ENCODE measurements around the gene CTAGE4. TPM values are rescaled to one million over a fixed set of nuclear protein-coding genes. Genes with fewer than 3 reads are reported as not detected.
"Not testable (repeated sequence)": the region's sequence is repeated elsewhere in the genome, so short reads cannot be mapped to it uniquely, and the experiment has no call there.

Gene CTAGE4
- total RNA-seq, 1 donor from 2014 or later = 0.75 TPM

DNA sequence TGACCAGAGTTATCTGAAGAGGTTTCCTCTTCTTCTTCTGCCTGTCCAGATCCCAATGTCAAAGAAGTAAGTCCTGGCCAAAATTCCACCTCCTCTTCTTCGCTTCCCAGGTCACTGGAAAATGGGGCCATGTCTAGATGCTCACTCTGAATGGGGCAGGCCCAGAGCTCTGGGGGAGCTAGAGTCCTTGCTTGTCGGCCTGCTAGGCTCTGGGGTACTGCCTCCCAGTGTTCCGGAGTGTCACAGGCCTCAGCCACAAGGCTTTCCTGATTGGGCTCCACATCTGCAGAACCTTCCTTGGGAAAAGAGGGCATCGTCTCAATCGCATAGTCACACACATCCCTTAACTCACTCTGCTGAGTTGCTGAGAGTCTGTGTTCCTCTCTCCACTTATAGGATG lies 4.6 kb downstream of the CTAGE4 start:
- H3K4me3 Mint-ChIP-seq; DNase-seq (ENCODE audit: low spot score); H3K4me1 Mint-ChIP-seq (ENCODE audit: low read depth); H3K36me3 Mint-ChIP-seq (ENCODE audit: low read depth); H3K9me3 Mint-ChIP-seq; intact Hi-C loops (cut with micrococcal nuclease); H3K27me3 Mint-ChIP-seq (ENCODE audit: insufficient read depth); H3K27ac Mint-ChIP-seq: not testable (repeated sequence)

GRCh38 chr7:144188578-144189171 lies 5.4 kb downstream of the CTAGE4 start:
- H3K9me3 Mint-ChIP-seq; intact Hi-C loops (cut with micrococcal nuclease): not testable (repeated sequence)

GRCh38 chr7:144193782-144194181 lies 10.5 kb downstream of the CTAGE4 start:
- H3K9me3 Mint-ChIP-seq; H3K27ac Mint-ChIP-seq; H3K36me3 Mint-ChIP-seq (ENCODE audit: low read depth); DNase-seq (ENCODE audit: low spot score); H3K4me3 Mint-ChIP-seq; H3K27me3 Mint-ChIP-seq (ENCODE audit: insufficient read depth); intact Hi-C loops (cut with micrococcal nuclease); H3K4me1 Mint-ChIP-seq (ENCODE audit: low read depth): not testable (repeated sequence)

More at GRCh38 chr7:144188578-144189171, 5.4 kb downstream of the CTAGE4 start:
- not testable (repeated sequence) for H3K36me3 Mint-ChIP-seq (ENCODE audit: low read depth); H3K4me3 Mint-ChIP-seq; DNase-seq (ENCODE audit: low spot score); H3K27ac Mint-ChIP-seq; H3K4me1 Mint-ChIP-seq (ENCODE audit: low read depth); H3K27me3 Mint-ChIP-seq (ENCODE audit: insufficient read depth)

GRCh38 chr7:144194453-144194852 lies 11.2 kb downstream of the CTAGE4 start:
- H3K4me1 Mint-ChIP-seq (ENCODE audit: low read depth); H3K4me3 Mint-ChIP-seq; H3K27me3 Mint-ChIP-seq (ENCODE audit: insufficient read depth); H3K36me3 Mint-ChIP-seq (ENCODE audit: low read depth); H3K27ac Mint-ChIP-seq; intact Hi-C loops (cut with micrococcal nuclease); H3K9me3 Mint-ChIP-seq; DNase-seq (ENCODE audit: low spot score): not testable (repeated sequence)

DNA sequence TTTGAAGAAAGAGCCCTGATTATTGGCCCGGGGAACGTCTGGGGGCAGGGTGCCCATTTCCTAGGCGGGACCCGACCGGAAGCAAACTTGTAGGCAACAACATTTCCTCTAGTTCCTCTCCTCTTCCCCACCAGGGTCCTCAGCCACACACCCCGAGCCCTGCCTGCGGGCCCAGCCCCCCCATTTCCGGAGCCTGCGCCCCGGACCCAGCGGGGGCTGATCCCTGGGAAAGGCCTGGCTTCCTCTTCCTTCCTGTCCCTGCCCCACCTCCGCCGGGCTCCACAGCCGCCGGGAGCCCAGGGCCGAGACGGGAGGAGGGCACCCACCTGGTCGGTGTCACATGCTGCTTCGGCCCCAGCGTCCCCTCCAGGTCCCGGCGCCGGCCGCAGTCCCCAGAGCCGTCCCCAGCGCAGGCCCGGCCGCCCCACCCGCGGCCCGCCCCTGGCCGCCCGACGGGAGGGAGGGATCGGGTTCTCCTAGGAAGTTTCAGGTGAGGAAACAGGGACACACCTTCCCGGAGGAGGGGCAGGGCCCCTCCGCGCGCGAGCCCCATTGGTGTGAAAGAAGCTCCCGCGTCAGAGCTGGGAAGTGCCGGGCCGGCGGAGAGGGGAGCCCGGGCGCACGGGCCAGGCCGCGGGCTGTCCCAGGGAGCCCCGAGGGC lies 12.1 kb downstream of the CTAGE4 start, which contains the start of gene ARHGEF35:
Gene ARHGEF35 (minus strand): TSS at position 622 of the 661 bp plus-strand sequence. CDS start 7,450 bp downstream, outside the sequence.
- H3K27me3 Mint-ChIP-seq (ENCODE audit: insufficient read depth); DNase-seq (ENCODE audit: low spot score); H3K27ac Mint-ChIP-seq; H3K9me3 Mint-ChIP-seq; intact Hi-C loops (cut with micrococcal nuclease); H3K4me1 Mint-ChIP-seq (ENCODE audit: low read depth); H3K36me3 Mint-ChIP-seq (ENCODE audit: low read depth): not testable (repeated sequence)
- H3K4me3 Mint-ChIP-seq = peak within 1 kb of the TSS; percentile 73

GRCh38 chr7:144198934-144199333 lies 15.7 kb downstream of the CTAGE4 start:
- H3K4me3 Mint-ChIP-seq; H3K9me3 Mint-ChIP-seq; H3K4me1 Mint-ChIP-seq (ENCODE audit: low read depth); H3K36me3 Mint-ChIP-seq (ENCODE audit: low read depth); H3K27ac Mint-ChIP-seq; intact Hi-C loops (cut with micrococcal nuclease); H3K27me3 Mint-ChIP-seq (ENCODE audit: insufficient read depth); DNase-seq (ENCODE audit: low spot score): not testable (repeated sequence)

GRCh38 chr7:144201978-144202377 lies 18.7 kb downstream of the CTAGE4 start:
- H3K9me3 Mint-ChIP-seq; H3K36me3 Mint-ChIP-seq (ENCODE audit: low read depth); H3K4me3 Mint-ChIP-seq; H3K4me1 Mint-ChIP-seq (ENCODE audit: low read depth); H3K27ac Mint-ChIP-seq; intact Hi-C loops (cut with micrococcal nuclease); DNase-seq (ENCODE audit: low spot score); H3K27me3 Mint-ChIP-seq (ENCODE audit: insufficient read depth): not testable (repeated sequence)

DNA sequence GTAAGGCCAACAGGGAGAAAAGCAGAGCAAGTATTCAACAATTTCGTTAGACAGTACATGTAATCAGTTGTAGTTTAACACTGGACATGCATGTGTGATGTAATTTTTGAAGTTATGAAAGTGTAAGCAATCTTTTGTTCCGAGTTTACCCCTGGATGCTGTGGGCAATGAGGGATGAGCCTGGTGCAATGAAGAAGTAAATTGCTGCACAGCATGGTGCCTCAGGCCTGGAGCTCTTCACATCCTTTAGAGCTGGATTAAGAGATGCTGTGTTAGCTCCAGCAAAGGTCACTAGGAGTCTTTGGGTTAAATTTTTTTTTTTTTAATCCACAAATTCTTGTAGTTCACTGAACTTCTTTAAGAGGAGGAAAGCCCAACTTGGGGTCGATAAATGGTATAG lies 19.8 kb downstream of the CTAGE4 start:
- H3K4me1 Mint-ChIP-seq (ENCODE audit: low read depth); intact Hi-C loops (cut with micrococcal nuclease); H3K27ac Mint-ChIP-seq; H3K36me3 Mint-ChIP-seq (ENCODE audit: low read depth); H3K4me3 Mint-ChIP-seq; H3K9me3 Mint-ChIP-seq; DNase-seq (ENCODE audit: low spot score); H3K27me3 Mint-ChIP-seq (ENCODE audit: insufficient read depth): not testable (repeated sequence)

DNA sequence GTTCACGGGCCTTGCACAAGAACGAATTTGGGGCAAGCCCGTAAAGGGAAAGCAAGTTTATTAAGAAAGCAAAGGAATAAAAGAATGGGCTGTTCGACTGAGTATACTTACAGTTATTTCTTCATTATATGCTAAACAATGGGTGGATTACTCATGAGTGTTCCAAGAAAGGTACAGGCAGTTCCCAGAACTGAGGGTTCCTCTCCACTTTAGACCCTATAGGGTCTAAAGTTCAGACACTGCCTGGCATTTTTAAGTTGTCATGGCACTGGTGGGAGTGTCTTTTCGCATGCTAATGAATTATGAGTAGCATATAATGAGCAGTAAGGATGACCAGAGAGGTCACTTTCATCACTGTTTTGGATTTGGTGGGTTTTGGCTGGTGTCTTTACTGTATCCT lies 22.0 kb downstream of the CTAGE4 start:
- DNase-seq (ENCODE audit: low spot score); H3K36me3 Mint-ChIP-seq (ENCODE audit: low read depth); H3K4me3 Mint-ChIP-seq; intact Hi-C loops (cut with micrococcal nuclease); H3K27me3 Mint-ChIP-seq (ENCODE audit: insufficient read depth); H3K27ac Mint-ChIP-seq; H3K9me3 Mint-ChIP-seq; H3K4me1 Mint-ChIP-seq (ENCODE audit: low read depth): not testable (repeated sequence)

DNA sequence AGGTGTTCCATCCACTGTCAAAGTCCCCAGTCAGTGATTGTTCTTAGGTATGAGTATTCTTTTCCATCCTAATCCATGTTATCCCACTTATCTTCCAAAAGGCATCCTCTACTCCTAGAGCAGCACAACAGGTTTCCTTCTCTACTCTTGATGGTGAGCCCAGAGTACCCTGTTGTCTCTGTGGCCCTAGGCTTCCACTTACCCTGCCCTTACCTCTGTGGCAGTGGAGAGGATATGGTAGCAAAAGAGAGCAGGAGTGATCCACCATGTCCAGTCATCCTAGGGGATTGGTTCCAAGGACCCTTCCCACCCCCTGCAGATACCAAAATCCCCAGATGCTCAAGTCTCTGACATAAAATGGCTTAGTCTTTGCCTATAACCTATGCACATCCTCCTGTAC lies 33.9 kb downstream of the CTAGE4 start:
- H3K36me3 Mint-ChIP-seq (ENCODE audit: low read depth); DNase-seq (ENCODE audit: low spot score); H3K27ac Mint-ChIP-seq; H3K27me3 Mint-ChIP-seq (ENCODE audit: insufficient read depth); intact Hi-C loops (cut with micrococcal nuclease); H3K4me1 Mint-ChIP-seq (ENCODE audit: low read depth); H3K4me3 Mint-ChIP-seq; H3K9me3 Mint-ChIP-seq: not testable (repeated sequence)

- H3K4me1 Mint-ChIP-seq (ENCODE audit: low read depth); H3K4me3 Mint-ChIP-seq; H3K9me3 Mint-ChIP-seq; H3K36me3 Mint-ChIP-seq (ENCODE audit: low read depth); intact Hi-C loops (cut with micrococcal nuclease); H3K27me3 Mint-ChIP-seq (ENCODE audit: insufficient read depth); DNase-seq (ENCODE audit: low spot score); H3K27ac Mint-ChIP-seq: not testable (repeated sequence)
Observed at GRCh38 chr7:144218581-144218980, 35.3 kb downstream of the CTAGE4 start.

DNA sequence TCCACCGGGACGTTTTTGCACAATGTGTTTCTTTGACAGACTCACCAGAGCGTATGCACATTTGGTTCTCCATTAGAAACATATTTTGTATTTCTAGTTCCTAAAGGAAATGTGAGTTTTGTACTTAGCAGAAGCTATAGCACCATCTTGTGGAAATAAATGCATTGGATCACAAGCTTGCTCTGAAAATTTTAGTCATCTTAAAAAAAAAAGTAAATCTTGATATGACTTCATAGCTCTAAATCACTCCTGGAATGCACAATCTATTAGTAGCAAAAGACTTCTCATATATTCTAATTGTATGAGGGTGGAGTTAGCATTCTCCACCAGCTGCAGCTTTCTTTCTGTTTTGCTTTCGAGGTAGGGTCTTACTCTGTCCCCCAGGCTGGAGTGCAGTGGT lies 35.9 kb downstream of the CTAGE4 start:
- H3K4me3 Mint-ChIP-seq; DNase-seq (ENCODE audit: low spot score); H3K4me1 Mint-ChIP-seq (ENCODE audit: low read depth); H3K27ac Mint-ChIP-seq; H3K27me3 Mint-ChIP-seq (ENCODE audit: insufficient read depth); intact Hi-C loops (cut with micrococcal nuclease); H3K9me3 Mint-ChIP-seq; H3K36me3 Mint-ChIP-seq (ENCODE audit: low read depth): not testable (repeated sequence)

DNA sequence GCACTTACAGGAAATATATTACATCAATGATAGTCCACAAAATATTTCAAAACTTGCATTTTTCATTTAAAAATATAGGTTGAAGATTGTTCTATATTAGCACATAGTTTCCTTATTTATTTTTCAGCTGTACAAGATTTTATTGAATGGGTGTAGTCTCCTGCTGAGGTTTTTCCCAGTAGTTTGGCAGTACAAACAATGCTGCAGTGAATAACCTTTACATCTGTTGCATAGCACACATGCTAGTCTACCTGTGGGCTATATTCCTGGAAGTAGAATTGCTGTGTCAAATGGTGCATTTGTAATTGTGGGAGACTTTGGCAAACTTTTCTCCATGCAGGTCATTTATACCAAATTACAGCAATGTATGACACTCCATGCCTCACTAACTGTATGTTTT lies 37.3 kb downstream of the CTAGE4 start:
- H3K27me3 Mint-ChIP-seq (ENCODE audit: insufficient read depth); DNase-seq (ENCODE audit: low spot score); H3K36me3 Mint-ChIP-seq (ENCODE audit: low read depth); H3K4me3 Mint-ChIP-seq; intact Hi-C loops (cut with micrococcal nuclease); H3K4me1 Mint-ChIP-seq (ENCODE audit: low read depth); H3K9me3 Mint-ChIP-seq; H3K27ac Mint-ChIP-seq: not testable (repeated sequence)

DNA sequence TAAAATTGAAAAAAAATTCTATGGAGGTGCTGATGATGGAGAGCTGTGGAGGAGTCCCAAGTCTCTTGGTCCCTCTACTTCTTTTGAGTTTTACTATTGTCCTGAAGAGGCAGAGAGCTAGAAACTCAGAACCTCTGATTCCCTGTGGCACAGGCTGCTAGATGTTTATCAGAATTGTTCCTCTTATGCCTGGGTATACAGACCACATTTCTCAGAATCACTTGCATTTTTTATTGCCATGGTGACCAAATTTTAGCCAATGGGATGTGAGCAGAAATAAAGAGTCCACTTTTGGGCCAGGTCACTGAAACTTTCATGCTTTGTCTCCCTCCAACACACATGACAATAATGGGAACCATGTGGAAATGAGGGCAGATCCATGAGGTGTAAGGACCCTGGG lies 40.4 kb downstream of the CTAGE4 start:
- H3K4me3 Mint-ChIP-seq; H3K27ac Mint-ChIP-seq; H3K9me3 Mint-ChIP-seq; H3K36me3 Mint-ChIP-seq (ENCODE audit: low read depth); H3K4me1 Mint-ChIP-seq (ENCODE audit: low read depth); DNase-seq (ENCODE audit: low spot score); H3K27me3 Mint-ChIP-seq (ENCODE audit: insufficient read depth); intact Hi-C loops (cut with micrococcal nuclease): not testable (repeated sequence)
